ENCODE measurements around the gene RAB7B.

Gene RAB7B

DNA sequence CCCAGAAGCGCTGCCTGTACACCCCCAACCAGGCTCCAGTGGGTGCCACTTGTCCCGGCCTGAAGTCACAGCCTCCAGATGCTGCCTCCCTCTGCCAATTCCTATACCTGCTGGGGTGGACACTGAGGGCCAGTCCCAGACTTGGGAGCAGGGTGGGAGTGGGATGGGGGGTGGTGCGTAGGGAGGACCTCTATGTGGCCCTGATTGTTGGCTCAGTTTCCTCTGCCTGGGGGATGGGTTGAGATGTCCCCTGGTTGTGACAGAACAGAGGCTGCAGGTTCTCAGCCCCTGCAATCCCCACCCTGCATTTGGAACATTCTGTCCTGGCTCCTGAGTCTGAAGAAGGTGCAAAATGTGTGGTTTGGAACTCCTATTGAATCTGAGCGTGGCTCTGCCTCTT, 27.2 kb downstream of the RAB7B start:
- FAIRE-seq (no peak), DNase-seq (ENCODE audit: insufficient read length, low spot score) (no peak)

DNA sequence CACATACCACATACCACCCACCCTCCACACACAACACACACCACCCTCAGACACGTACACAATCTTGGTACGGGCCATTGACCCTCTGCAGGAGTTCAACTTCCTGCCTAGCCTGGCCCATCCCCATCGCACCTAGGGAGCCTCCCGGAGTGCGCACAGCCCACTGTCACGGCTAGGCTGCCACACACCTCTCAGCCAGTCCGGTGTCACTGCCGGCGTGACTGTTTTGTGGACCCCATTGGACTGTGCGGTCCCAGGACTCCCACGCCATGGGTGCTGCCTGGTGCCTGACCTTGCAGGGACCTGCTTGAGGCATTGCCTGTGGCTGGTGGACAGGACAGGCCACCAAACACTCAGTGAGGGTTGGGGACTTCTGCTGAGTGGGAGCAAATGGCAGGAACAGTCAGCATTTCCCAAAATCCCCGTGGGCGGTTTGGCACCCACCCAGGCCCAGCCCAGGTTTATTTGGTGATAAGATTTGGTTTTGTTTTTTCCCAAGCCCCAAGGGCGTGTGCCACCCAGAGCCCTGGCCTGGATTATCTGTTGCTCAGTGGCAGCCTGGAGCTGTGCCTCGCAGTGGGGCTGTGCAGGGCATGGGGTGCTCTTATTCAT, 27.7 kb downstream of the RAB7B start:
- DNase-seq (ENCODE audit: insufficient read length, low spot score) (no peak), FAIRE-seq (no peak)

DNA sequence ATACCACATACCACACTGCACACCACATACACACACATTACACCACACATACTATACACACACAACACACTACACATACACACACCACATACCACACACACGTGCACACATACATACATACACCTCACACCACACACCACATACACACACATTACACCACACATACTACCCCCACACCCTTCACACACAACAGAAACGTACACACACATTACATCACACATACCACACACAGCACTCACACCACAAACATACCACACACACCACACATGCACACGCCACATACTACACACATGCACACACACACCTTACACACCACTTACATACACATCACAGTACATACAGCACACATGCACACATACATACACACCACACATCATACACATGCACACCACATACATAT, 28.5 kb downstream of the RAB7B start:
- FAIRE-seq: no peak
- no peak for DNase-seq (ENCODE audit: insufficient read length, low spot score)

DNA sequence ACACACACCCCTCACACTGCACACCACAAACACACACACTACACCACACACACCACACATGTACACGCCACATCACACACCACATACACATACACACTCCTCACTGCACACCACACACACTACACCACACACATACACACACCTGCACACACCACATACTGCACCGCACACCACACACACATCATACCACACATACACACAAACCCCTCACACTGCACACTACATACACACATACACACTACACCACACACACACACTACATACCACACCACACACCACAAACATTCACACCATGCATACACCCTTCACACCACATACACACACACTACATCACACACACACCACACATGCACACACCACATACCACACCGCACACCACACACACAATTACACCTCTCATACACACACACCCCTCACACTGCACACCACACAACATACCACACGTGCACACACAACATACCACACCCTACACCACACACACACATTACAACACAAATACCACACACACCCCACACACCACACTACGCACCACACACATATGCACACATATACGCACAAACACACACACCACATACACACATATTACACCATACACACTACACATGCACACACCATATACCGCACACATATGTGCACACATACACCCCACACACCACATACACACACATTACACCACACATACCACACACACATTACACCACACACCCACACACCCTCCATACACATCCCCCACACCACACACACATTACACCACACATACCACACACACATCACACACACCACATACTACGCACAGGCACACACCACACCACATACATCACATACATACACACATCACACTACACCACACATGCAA, 29.6 kb downstream of the RAB7B start:
- DNase-seq (ENCODE audit: insufficient read length, low spot score) (no peak), FAIRE-seq (no peak)

DNA sequence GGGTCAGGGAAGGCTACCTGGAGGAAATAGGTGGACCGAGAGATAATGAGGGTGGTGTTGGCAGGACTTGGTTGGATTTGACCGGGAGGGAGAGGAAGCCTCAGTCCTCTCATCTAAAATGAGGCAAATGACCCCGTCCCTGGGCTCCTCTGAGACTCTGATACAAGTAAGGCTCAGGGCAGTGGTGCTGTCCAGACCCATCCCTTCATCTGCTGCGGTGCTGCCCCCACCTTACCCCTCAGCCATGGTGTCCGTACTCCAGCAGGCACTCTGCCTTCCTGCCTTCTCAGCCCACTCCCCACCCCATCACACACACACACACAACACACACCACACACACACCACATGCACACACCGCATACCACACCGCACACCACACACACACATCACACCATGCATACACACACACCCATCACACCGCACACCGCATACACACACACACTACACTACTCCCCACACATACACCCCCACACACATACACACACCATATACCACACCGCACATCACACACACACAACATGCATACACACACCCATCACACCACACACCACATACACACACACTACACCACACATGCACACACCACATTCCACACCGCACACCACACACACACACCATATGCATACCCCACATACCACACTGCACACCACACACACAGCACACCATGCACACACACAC, 30.6 kb downstream of the RAB7B start:
- FAIRE-seq: no peak
- no peak for DNase-seq (ENCODE audit: insufficient read length, low spot score)

DNA sequence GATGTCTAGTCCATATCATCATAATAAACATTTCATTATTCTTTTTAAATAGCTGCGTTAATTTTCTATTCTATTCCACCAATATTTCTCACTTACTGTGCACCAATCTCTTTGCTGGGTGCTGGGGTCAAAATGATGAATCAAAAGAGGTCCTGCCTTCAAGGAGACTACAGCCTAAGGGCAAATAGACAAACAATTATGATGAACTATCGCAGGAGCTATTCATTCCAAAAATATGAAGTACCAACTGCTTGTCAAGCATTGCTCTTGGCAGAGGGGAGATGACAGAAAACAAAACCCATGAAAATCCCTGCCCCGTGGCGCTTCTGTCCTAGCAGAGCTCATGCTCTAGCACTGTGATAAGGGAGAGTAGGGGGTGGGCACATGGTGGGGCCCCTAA, 31.1 kb downstream of the RAB7B start:
- FAIRE-seq (no peak), DNase-seq (ENCODE audit: insufficient read length, low spot score) (no peak)

DNA sequence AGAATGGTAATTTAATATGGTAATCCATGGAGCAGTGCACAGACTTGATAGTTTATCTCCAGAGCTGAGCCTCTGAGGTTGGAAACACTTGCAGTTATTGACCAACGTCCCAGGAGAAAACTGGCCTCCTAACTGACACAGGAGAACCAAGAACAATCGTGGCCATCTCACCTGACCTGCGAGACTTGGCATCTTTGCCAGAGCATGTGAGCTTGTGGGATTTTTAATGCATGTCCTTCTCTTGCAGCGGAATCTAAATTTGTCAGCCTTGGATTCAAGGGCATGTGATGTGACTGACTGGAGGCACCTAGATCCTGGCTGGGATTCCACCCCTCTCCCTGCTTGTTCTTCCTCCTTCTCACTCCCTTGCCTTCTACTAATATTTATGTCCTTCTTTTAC, 32.1 kb downstream of the RAB7B start:
- DNase-seq (ENCODE audit: insufficient read length, low spot score) (no peak), FAIRE-seq (no peak)

DNA sequence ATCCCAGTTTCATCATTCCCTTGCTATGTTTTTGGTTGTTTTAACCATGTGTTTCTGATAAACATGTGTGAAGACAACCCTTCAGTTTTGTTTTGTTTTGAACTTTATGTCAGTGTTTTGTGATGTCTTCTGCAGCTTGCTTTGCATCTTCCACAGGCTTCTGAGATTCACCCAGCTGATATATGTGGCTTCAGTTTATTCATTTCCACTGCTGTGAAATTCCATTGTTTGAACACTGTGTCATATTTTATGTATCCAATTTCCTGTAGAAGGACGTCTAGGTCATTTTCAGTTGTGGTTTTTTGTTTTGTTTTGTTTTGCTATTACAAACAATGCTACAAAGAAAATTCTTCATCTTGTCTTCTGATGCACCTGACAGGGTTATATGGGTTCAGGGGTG, 32.7 kb downstream of the RAB7B start:
- FAIRE-seq: no peak
- no peak for DNase-seq (ENCODE audit: insufficient read length, low spot score)

DNA sequence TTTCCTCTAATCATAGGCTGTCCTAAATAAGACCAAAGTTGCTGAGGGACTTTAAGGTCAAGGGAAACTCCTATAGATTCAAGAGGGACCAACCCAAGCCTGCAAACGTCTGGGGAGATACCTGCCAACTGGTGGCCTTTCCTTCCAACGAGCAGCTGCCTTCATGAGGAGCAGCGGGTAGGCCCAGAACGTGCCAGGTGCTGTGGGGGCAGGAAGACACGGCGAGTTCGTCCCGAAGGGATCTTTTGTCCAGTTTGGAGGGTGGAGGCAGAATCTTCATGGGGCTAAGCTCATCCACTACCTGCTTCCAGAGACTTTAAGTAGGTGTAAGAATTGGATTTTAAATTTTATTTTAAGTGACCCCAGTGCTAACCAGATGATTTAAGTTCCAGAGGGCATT, 34.0 kb downstream of the RAB7B start:
- DNase-seq (ENCODE audit: insufficient read length, low spot score) (no peak), FAIRE-seq (no peak)

DNA sequence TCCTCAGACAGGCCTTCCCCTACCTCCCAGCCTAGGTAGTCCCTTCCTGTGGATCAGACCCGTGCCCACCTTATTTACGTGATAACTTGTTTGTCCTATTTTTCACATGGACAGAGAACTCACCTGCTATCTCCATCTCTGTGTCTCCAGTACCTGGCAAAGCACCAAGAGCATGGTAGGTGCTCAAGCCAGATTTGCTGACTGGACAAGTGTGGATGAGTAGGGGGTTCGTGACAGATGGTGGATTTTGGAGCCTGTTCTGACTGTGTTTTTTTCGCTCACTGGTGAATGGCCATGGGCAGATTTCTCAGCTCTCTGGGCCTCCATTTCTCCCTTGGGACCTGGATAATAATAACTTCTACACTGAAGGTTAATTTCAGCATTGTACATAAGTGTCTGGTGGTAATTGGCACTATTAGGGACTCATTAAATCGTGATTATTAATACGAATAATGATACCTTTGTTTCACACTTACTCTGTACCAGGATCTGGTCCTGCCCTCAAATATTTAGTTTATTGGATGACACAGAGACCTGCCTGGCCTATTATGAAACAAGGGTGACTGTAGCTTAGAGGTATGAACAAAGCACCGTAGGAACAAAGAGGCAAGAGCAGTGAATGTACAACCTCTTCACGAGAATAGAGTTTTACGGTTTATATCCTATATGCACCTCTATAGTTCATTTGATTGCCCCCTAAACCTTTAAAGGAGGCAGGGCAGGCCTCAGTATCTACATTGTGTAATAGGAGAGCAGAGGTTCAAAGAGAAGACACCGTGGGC, 35.5 kb downstream of the RAB7B start:
- no peak for FAIRE-seq
- DNase-seq (ENCODE audit: insufficient read length, low spot score): no peak

DNA sequence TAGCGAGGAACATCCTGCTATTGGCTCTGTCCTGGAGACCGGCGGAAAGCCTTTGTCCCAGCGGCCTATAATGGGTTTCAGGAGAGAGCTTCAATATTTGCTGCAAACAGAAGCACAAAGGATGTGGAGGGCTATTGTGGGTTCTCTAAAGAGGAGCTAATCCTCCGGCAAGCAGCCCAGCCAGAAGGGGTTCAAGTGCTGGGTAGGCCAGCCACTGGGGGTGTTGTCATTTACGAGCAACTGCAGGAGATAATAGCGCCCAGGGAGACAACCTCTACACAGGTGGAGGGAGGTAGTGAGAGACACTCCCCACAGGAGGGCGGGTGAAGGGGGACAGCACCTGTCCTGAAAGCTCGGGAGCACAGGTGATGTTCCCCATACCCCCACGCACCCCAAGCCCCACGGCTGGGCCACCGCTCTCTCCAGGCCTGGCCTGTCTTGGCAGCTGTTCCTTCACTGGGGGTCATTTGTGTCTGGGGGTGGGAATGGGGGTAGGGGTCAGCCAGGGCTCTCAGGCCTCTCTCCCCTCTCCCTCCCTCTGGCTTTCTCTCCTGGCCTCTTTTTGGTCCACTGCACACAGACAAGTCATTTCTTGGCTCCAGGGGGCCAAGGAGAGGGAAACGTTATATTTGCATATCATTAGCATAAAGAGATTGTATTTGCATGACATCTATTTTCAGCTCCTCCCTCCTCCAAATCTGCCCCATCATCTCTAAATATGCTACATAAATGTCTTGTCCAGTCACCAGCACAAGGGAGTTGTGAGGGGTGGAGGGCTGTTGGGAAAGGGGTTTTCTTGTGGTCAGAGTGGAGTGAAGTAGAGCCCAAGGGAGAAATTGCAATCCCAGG, 37.9 kb downstream of the RAB7B start:
- no peak for DNase-seq (ENCODE audit: insufficient read length, low spot score)
- FAIRE-seq: no peak

DNA sequence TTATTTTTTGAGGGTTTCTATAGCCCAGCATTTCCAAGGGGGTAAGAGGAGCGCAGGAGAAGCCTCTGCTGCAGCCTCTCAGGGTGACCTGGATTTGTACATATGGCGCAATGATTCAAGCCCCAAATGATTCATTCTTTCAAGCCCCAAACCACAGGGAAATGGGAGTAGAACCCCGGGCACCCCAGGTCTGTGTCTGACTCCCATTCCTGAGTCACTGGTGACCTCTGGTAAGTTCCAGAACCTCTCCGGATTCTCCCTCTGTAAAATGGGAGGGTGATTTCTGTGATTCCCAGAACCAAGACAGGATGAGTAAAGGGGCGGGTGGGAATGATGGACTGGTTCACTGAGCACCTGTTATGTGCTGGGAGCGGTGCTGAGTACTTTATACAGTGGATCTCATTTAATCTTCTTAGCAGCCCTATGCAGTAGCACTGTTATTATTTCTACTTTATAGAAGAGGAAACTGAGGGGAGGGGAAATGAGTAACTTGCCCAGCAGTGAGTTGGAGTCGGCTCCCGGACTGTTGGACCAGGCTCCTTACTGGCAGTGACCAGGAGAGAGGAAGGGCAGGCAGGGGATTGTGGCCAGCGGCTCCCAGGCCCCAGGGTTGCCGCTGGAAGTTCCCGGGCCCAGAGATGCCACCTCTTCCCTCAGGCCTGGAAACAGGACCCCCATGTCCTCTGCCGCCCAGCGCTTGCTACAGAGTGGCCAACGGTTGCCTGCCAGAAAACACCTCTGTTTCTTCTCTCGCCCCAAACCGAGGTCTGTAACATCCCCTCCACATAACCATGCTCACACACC, 39.6 kb downstream of the RAB7B start:
- no peak for FAIRE-seq
- DNase-seq (ENCODE audit: insufficient read length, low spot score): no peak

DNA sequence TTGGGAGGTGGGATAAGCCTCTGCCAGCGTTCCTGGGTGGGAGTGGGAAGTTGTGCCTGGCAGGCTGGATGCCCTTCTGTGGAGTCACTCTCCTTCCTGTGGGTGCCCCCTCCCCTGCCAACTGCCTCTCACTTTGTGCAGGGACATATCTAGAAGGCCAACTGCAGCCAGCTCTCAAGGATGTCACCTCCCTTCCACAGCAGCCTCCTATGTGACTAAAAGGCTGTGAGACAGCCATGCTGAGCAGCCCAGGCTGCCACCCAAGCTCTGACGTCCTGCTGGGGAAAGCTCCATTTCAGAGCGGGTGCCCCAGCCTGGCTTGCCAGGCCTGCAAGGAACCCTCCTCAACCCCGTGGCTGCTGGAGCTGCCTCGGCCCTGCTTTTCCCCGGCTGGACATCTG, 40.4 kb downstream of the RAB7B start:
- FAIRE-seq: no peak
- DNase-seq (ENCODE audit: insufficient read length, low spot score): no peak

DNA sequence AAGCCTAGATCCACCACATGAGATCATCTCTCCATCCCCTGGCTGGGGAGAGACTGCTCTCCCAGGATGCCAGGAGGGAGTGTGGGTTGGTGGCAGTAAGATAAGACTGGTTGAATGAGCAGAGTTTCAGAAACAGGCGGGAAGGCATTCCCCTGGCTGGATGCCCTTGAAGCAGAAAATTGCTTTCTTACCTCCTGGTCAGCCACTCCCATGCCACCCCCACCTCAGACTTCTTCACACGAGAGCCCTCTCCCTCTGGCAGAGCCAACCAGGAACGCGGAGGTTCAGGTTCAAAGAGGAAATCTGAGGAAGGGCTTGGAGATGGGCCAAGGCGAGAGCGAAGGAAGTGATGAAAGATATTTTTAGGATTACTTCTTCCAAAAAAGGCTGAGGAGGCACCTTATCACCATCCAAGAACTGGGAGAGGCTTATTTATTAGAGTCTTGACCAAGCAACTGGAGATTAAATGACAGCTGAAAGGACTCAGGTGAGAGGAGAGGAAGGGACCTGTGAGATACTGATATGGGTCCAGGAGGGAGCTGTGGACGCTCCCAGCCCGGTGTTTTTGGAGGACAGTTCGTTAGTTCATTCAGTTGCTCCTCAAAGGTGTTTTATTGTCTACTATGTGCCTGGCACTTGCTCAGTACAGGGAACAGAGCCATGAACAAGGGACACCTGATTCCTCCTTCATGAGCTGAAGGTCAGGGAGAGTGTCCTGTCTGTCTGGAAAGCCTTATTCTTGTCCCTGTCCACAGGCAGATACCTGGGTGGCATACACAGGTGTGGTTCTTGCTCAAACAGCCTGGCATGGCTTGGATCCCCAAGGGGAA, 41.0 kb downstream of the RAB7B start:
- FAIRE-seq: no peak
- no peak for DNase-seq (ENCODE audit: insufficient read length, low spot score)

DNA sequence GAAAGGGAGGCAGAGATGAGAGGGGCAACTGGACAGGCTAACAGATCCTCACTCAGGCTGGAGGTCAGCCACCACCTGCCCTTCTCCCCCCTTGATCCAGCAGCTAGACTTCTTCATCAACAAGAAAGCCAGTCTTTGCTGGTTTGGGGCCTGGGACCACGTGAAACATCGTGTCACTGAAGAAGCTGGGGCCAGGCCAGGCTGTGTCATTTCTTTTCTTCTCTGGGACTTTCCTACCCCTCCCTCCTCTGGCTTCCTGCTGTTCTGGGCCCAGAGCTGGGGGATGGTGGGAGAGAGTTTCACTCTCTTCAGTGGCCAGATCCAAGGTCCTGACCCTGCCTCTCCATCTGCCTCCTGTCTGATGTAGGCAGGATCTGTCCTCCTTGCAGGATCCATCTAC, 41.8 kb downstream of the RAB7B start:
- no peak for DNase-seq (ENCODE audit: insufficient read length, low spot score)
- no peak for FAIRE-seq

DNA sequence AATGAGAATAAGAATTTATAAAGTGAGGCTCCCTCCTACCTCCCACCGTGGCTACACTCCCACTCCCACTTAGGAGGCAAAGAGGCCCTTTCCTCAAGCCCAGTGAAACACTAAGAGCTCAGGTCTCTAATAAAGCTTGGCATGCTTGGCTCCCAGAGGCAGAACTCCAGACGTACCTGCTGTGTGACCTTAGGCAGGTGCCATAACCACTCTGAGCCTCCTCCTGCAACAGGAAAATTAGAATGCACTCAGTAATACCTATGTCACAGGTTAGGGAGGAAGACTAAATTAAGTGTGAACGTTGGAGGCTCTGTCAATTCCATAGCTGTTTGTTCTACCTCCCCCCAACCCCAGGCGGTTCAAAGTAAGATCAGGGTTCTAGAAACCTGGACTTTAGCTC, 43.4 kb downstream of the RAB7B start:
- DNase-seq (ENCODE audit: insufficient read length, low spot score) (no peak), FAIRE-seq (no peak)

DNA sequence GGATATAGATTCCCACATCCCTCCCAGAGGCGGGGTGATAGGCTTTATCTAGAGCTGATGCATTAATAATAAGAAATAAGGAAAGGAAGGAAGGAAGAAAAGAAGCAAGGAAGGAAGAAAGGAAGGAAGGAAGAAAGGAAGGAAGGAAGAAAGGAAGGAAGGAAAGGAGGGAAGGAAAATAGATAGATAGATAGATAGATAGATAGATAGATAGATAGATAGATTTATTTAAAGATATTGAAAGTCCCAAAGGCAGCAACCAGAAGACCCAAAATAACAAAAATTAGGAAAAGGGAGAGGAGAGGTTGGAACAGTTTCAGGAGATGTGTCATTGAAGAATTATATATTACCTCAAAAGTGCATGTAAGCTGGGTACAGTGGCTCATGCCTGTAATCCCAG, 47.7 kb downstream of the RAB7B start:
- DNase-seq (ENCODE audit: insufficient read length, low spot score) (no peak), FAIRE-seq (no peak)

DNA sequence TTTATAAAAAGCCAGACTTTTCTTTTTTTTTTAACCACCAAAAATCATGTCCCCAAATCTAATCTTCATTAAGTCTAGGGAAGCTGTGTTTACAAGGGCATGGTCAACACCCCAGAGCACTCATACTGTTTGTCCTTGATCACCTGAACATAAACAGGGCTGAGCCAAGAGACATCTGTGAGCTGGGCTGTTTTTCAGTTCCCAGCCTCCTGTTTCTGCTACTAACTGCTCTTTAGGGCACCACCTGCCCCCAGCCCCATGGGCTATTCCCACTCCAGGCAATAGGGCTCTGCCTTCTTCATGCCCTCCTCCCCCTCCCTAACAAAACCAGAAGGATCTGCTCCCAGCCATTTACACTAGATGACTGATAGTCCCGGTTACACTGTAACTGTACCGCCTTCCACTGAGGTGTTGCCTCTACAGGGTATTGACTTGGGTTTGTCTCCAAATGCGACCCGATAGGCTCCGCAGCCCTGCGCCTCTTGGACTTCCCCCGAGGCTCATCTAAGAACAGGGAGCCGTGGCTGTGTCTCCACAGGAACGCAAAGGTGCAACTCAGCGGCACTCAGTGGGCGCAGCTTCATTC, 48.3 kb downstream of the RAB7B start:
- FAIRE-seq: no peak
- DNase-seq (ENCODE audit: insufficient read length, low spot score): no peak
